K562 (cell line): ENCODE data around the gene SLC17A4. TPM values are rescaled to one million over a fixed set of nuclear protein-coding genes. Genes with fewer than 3 reads are reported as not detected.

ENCODE experiments used
- ATAC-seq: fragments of 200-7000 bp; cut with Tn5 transposase; 3 replicates; pipeline ENCODE4 v1.9.1; 2020; ENCODE audit warnings: moderate library complexity
- BruUV-seq: library from RNA; stranded (reverse); fragments of 400-500 nt; replicated peaks from 2 replicates; lab custom pipeline; 2021; lab: Mats Ljungman, UMichigan
- CTCF ChIA-PET: fragments of 300-600 bp; formaldehyde crosslinking; extraction: SDS; loops from one replicate; lab custom pipeline; 2021; ENCODE audit warnings: low intra/inter-chr PET ratio; lab: Yijun Ruan, JAX
- POLR2A ChIA-PET: fragments of 300-600, 350-650 bp; sonication (Branson Sonifier 250); formaldehyde crosslinking; extraction: SDS; loops from one replicate; lab custom pipeline; 2021; ENCODE audit warnings: antibody characterized with exemption, inconsistent platforms; lab: Yijun Ruan, JAX
- DNase-seq, 4 experiments: peaks; one replicate each; pipeline versions ENCODE4 v3.0.0 to v3.0.0-alpha.2; 2011 to 2018; ENCODE audit warnings: low spot score in 3 of 4, mixed read lengths in 3 of 4; ENCODE audit errors: extremely low read depth in 1 of 4
- FAIRE-seq: peaks from 2 replicates; lab custom pipeline; 2011; peaks lifted over from hg19 to GRCh38; lab: Jason Lieb, UNC
- H2AFZ ChIP-seq: 2 replicates; pipeline ENCODE4 v1.6.0; 2011; ENCODE audit warnings: low read depth, low read length, control low read depth, inconsistent platforms
- H3K27ac ChIP-seq: fragments of 200-600 bp; 3 replicates; pipeline ENCODE4 v1.8.0; 2011; ENCODE audit warnings: low read depth, mild to moderate bottlenecking, control low read depth, inconsistent platforms, low read length, moderate library complexity, mixed read lengths; ENCODE audit errors: extremely low read depth
- H3K27me3 ChIP-seq, 2 experiments: fragments of 300-600 bp in 1 of 2; 2 replicates in 1 of 2; 3 replicates in 1 of 2; pipeline versions ENCODE4 v1.6.0 to v1.8.0; 2011; ENCODE audit warnings: inconsistent platforms in 2 of 2, low read length in 2 of 2, mild to moderate bottlenecking in 1 of 2, mixed read lengths in 1 of 2, moderate library complexity in 1 of 2; ENCODE audit not compliant: control insufficient read depth in 2 of 2, insufficient read depth in 2 of 2
- H3K36me3 ChIP-seq: fragments of 300-600 bp; 3 replicates; pipeline ENCODE4 v1.8.0; 2011; ENCODE audit warnings: mild to moderate bottlenecking, low read length, inconsistent platforms; ENCODE audit not compliant: control insufficient read depth, insufficient read depth
- H3K4me1 ChIP-seq, 2 experiments: fragments of 200-600 bp in 1 of 2; replicated peaks in 1 of 2; 2 replicates in 1 of 2; 3 replicates in 1 of 2; pipeline versions ENCODE4 v1.5.1 to v1.8.0; 2011; ENCODE audit warnings: inconsistent platforms in 2 of 2, low read length in 2 of 2, mild to moderate bottlenecking in 1 of 2, mixed read lengths in 1 of 2, moderate library complexity in 1 of 2; ENCODE audit not compliant: control insufficient read depth in 2 of 2, insufficient read depth in 2 of 2
- H3K4me2 ChIP-seq: 2 replicates; pipeline ENCODE4 v1.6.1; 2011; ENCODE audit warnings: low read length, control low read depth, inconsistent platforms, mixed read lengths; ENCODE audit not compliant: insufficient read depth
- H3K4me3 ChIP-seq: fragments of 200-600 bp; sonication (generic), shearing (Covaris generic); 2 replicates; pipeline ENCODE4 v1.5.1; 2016; ENCODE audit warnings: control low read depth, inconsistent platforms
- H3K79me2 ChIP-seq: fragments of 200-600 bp; 3 replicates; pipeline ENCODE4 v1.8.0; 2011; ENCODE audit warnings: low read length, inconsistent platforms; ENCODE audit not compliant: control insufficient read depth, insufficient read depth
- H3K9ac ChIP-seq, 2 experiments: 2 replicates each; pipeline versions ENCODE4 v1.6.0 to v1.6.1; 2011; ENCODE audit warnings: low read depth in 2 of 2, low read length in 2 of 2, control low read depth in 1 of 2, inconsistent platforms in 1 of 2, mild to moderate bottlenecking in 1 of 2, mixed read lengths in 1 of 2; ENCODE audit not compliant: insufficient read depth in 1 of 2
- H3K9me1 ChIP-seq: one replicate; pipeline ENCODE4 v1.6.0; 2011; ENCODE audit warnings: inconsistent platforms, mild to moderate bottlenecking, low read length, moderate library complexity; ENCODE audit not compliant: control insufficient read depth, insufficient read depth
- H3K9me3 ChIP-seq: replicated peaks from 2 replicates; pipeline ENCODE4 v1.5.1; 2011; ENCODE audit warnings: low read depth, low read length, inconsistent platforms; ENCODE audit not compliant: control insufficient read depth, insufficient read depth
- H4K20me1 ChIP-seq: replicated peaks from 2 replicates; pipeline ENCODE4 v1.6.1; 2011; ENCODE audit warnings: low read length, inconsistent platforms, mixed read lengths; ENCODE audit not compliant: control insufficient read depth, insufficient read depth
- ARID3A ChIP-seq: IDR thresholded peaks from 2 replicates; pipeline ENCODE4 v1.6.1; 2012; ENCODE audit warnings: low read depth, low read length, improper control_type of control experiment, borderline replicate concordance
- NEUROD1 ChIP-seq: fragments of 150-350 bp; IDR thresholded peaks from 2 replicates; pipeline ENCODE4 v1.6.1; 2014; ENCODE audit warnings: borderline replicate concordance, low read length, low read depth; ENCODE audit not compliant: partially characterized antibody
- POLR2B ChIP-seq: fragments of 450-650 bp; IDR thresholded peaks from 2 replicates; pipeline ENCODE4 v1.6.1; 2018; ENCODE audit warnings: low read depth; ENCODE audit not compliant: partially characterized antibody
- SMC3 ChIP-seq: conservative IDR thresholded peaks from 2 replicates; pipeline ENCODE4 v1.6.1; 2011; ENCODE audit warnings: low read depth, low read length, improper control_type of control experiment; ENCODE audit not compliant: insufficient read depth
- WGBS: fragments of 100-300 bp; shearing (Covaris generic); methylation state at CpG from one replicate; pipeline ENCODE4 v1.1.6; 2016; ENCODE audit warnings: low coverage, mixed read lengths; ENCODE audit not compliant: insufficient coverage; ENCODE audit errors: missing lambda C conversion rate; 5-methylcytosine and 5-hydroxymethylcytosine counted together
- in situ Hi-C: fragments of 300-500 bp; cut with MboI; formaldehyde crosslinking; loops from 4 replicates; pipeline ENCODE4 v1.15.0; 2018; ENCODE audit warnings: inconsistent platforms, mixed read lengths
- intact Hi-C: fragments of 100-400 bp; cut with micrococcal nuclease; formaldehyde crosslinking; loops from 2 replicates; pipeline ENCODE4 v1.14.2; 2022
- polyA plus RNA-seq, 8 experiments: library from polyadenylated mRNA; depleted of rRNA in 4 of 8; stranded (reverse) in 5 of 8; unstranded in 3 of 8; fragments of >200 nt; fragmentation: Nextera tagmentation in 2 of 8; fragmentation: Illumina TruSeq in 1 of 8; extraction: Ambion mirVana in 2 of 8; extraction: Trizol in 1 of 8; gene quantifications; 2 replicates each; pipeline versions ENCODE4 v1.2.1 to v1.2.3, GENCODE V29; 2011 to 2014; ENCODE audit warnings: inconsistent platforms in 1 of 8, missing spikeins in 1 of 8
- total RNA-seq, 7 experiments: library from RNA; depleted of rRNA in 6 of 7; stranded (reverse); fragments of >200 nt in 6 of 7; fragmentation: Illumina TruSeq in 2 of 7; extraction: Trizol in 2 of 7; gene quantifications; 2 replicates each; pipeline versions ENCODE4 v1.2.1 to v1.2.3, GENCODE V29; 2011 to 2021; ENCODE audit warnings: low replicate concordance in 1 of 7
- TF ChIP-seq, protein P1 (sequence below), 3 experiments: IDR thresholded peaks in 2 of 3; conservative IDR thresholded peaks in 1 of 3; 2 replicates each; pipeline ENCODE4 v1.5.1; 2011 to 2012; ENCODE audit warnings: low read length in 3 of 3, mild to moderate bottlenecking in 3 of 3, control low read depth in 2 of 3, improper control_type of control experiment in 1 of 3, inconsistent platforms in 1 of 3, low read depth in 1 of 3, mixed read lengths in 1 of 3, moderate library complexity in 1 of 3; ENCODE audit not compliant: insufficient read depth in 2 of 3
- TF ChIP-seq, protein P2 (sequence below), 2 experiments: fragments of 450-650 bp; formaldehyde crosslinking in 1 of 2; IDR thresholded peaks; 2 replicates each; pipeline versions ENCODE4 v1.4.0 to v1.6.1; 2014 to 2020; ENCODE audit warnings: mild to moderate bottlenecking in 2 of 2, borderline replicate concordance in 1 of 2, low read depth in 1 of 2

Gene SLC17A4
- total and polyA plus RNA-seq, 9 of the 15 experiments (the other 6 are each of a cell fraction or from before 2014, with no cell fraction given), result not detected

DNA sequence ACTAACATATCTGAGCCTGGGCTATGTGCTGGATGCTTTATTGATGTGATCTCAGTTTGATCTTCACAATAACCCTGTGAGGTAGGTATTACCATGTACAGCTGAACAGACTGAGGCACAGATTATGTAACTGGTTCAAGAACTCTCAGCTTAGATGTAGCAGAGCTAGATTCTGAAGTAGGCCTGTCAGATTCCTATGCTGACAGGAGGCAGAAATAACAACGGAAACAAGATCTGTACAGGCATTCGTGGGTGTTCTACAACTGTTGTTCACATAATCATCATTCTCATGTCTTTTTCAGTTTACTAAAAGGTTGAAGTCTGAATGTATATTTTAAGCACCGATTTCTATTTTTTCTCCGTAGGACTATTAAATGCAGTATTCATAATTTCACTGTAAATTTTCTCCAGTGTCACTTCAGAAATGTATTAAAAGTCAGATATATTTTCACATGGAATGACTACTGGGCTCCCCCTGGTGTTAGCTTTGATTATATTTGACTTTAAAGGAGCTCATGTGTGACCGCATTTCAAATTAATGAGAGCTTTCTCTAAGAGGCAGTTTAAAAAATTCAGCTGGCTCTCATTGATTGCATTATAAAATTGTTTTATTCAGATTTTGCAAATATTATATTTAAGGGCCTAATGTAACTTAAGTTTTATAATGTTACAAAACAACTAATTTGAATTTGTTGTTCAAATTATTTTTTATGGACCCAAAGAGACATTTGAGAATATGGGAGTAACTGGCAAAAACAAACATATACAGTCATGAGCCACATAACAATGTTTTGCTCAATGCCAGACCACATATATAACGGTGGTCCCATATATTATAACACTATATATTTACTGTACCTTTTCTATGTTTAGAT, 36.4 kb upstream of the SLC17A4 start:
- ChIA-PET CTCF (interaction anchor here (0.7 kb wide), 1 partner anchor 495 kb away, joined by 3 read pairs; no protein-coding TSS in a partner anchor), POLR2A (interaction anchor here (0.9 to 1.3 kb wide), 3 partner anchors 13 to 308 kb away, joined by 3 to 4 read pairs (median 3); no protein-coding TSS in a partner anchor)
- no TSS peak for BruUV-seq
- in situ Hi-C loops, result no loop called here
- H4K20me1 ChIP-seq, result no peaks in the 10 kb centered on the region
- no peak for FAIRE-seq
- WGBS, result 2% methylated on average over 6 of the region's 6 CpGs
- ATAC-seq, result peak; percentile 59; the same call in 2 of the 3 replicates
- no peak overlapping the region for H3K4me2 ChIP-seq
- no peaks in the 10 kb centered on the region for H3K4me1 ChIP-seq
- H3K9me1 ChIP-seq, result no peaks in the 10 kb centered on the region
- H3K4me3 ChIP-seq, result no peak overlapping the region
- H2AFZ ChIP-seq, result no peak overlapping the region
- no peaks in the 10 kb centered on the region for H3K36me3 ChIP-seq
- H3K9ac ChIP-seq, result no peak overlapping the region
- no peak overlapping the region for H3K27ac ChIP-seq
- DNase-seq, result peak; percentile 35 to 54 (median 48)
- peaks cover 2 to 7% of the 10 kb centered on the region in 2 experiments; a peak in 2 of 5 replicates for H3K27me3 ChIP-seq
- no peaks in the 10 kb centered on the region for H3K9me3 ChIP-seq
- intact Hi-C loops, result loop anchor here (5.0 to 10.0 kb wide), 2 partner anchors 46 to 443 kb away; partner anchors contain the start of gene CARMIL1
- no peaks in the 10 kb centered on the region for H3K79me2 ChIP-seq
- TF ChIP-seq, protein P1, sequence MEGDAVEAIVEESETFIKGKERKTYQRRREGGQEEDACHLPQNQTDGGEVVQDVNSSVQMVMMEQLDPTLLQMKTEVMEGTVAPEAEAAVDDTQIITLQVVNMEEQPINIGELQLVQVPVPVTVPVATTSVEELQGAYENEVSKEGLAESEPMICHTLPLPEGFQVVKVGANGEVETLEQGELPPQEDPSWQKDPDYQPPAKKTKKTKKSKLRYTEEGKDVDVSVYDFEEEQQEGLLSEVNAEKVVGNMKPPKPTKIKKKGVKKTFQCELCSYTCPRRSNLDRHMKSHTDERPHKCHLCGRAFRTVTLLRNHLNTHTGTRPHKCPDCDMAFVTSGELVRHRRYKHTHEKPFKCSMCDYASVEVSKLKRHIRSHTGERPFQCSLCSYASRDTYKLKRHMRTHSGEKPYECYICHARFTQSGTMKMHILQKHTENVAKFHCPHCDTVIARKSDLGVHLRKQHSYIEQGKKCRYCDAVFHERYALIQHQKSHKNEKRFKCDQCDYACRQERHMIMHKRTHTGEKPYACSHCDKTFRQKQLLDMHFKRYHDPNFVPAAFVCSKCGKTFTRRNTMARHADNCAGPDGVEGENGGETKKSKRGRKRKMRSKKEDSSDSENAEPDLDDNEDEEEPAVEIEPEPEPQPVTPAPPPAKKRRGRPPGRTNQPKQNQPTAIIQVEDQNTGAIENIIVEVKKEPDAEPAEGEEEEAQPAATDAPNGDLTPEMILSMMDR (IDR thresholded peaks at IDR 0.05 in 2 of 3, conservative IDR thresholded peaks at IDR 0.05 in 1 of 3; ENCODE audit: insufficient read depth in 2 of 3, low read depth in 1 of 3, low read length in 3 of 3), result peak; percentile 52 to 75 (median 53); a peak in 5 of 6 replicates
- 0 out of 2 replicates have a peak, but pooled peaks have one; percentile 14 for TF ChIP-seq SMC3
- no peak for TF ChIP-seq POLR2B
- TF ChIP-seq ARID3A, result peak; percentile 42; the same call in 1 of the 2 replicates
- no peak for TF ChIP-seq NEUROD1
- TF ChIP-seq, protein P2, sequence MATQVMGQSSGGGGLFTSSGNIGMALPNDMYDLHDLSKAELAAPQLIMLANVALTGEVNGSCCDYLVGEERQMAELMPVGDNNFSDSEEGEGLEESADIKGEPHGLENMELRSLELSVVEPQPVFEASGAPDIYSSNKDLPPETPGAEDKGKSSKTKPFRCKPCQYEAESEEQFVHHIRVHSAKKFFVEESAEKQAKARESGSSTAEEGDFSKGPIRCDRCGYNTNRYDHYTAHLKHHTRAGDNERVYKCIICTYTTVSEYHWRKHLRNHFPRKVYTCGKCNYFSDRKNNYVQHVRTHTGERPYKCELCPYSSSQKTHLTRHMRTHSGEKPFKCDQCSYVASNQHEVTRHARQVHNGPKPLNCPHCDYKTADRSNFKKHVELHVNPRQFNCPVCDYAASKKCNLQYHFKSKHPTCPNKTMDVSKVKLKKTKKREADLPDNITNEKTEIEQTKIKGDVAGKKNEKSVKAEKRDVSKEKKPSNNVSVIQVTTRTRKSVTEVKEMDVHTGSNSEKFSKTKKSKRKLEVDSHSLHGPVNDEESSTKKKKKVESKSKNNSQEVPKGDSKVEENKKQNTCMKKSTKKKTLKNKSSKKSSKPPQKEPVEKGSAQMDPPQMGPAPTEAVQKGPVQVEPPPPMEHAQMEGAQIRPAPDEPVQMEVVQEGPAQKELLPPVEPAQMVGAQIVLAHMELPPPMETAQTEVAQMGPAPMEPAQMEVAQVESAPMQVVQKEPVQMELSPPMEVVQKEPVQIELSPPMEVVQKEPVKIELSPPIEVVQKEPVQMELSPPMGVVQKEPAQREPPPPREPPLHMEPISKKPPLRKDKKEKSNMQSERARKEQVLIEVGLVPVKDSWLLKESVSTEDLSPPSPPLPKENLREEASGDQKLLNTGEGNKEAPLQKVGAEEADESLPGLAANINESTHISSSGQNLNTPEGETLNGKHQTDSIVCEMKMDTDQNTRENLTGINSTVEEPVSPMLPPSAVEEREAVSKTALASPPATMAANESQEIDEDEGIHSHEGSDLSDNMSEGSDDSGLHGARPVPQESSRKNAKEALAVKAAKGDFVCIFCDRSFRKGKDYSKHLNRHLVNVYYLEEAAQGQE (IDR thresholded peaks at IDR 0.05; ENCODE audit: borderline replicate concordance), result peak; percentile 52; the same call in 1 of the 2 replicates
- TF ChIP-seq, protein P2 (CRISPR knock-in tag; IDR thresholded peaks at IDR 0.05; ENCODE audit: low read depth), result no peak
